ENCODE measurements around the gene RPS24. TPM values are rescaled to one million over a fixed set of nuclear protein-coding genes. Genes with fewer than 3 reads are reported as not detected.

Gene RPS24
- polyA plus RNA-seq, 1 donor (not counting 4 experiments of a cell fraction or from before 2014, with no cell fraction given): 5,180 TPM

- Histone ChIP-seq H3K36me3 (ENCODE audit: control insufficient read depth in 2 of 2, extremely low read depth in 1 of 2, insufficient read depth in 2 of 2, low read length in 2 of 2) (no peaks in the 10 kb centered on the region), H3K27me3 (ENCODE audit: control insufficient read depth, extremely low read depth, insufficient read depth, low read length) (no peaks in the 10 kb centered on the region), H3K9me1 (ENCODE audit: control insufficient read depth, extremely low read depth, insufficient read depth, low read length) (no peaks in the 10 kb centered on the region), H3K27ac (ENCODE audit: control insufficient read depth, insufficient read depth, low read length) (no peak overlapping the region), H4K20me1 (ENCODE audit: control insufficient read depth, extremely low read depth, insufficient read depth, low read length) (no peaks in the 10 kb centered on the region), H3K4me1 (ENCODE audit: control insufficient read depth, extremely low read depth, insufficient read depth, low read length) (peaks cover 12% of the 10 kb centered on the region), H3K9ac (ENCODE audit: control insufficient read depth, extremely low read depth, insufficient read depth, low read length) (no peak overlapping the region), H3K4me3 (ENCODE audit: control insufficient read depth in 2 of 3, extremely low read depth in 1 of 3, insufficient read depth in 2 of 3, low read depth in 1 of 3, low read length in 3 of 3) (no peak overlapping the region), H3K79me2 (ENCODE audit: control insufficient read depth, insufficient read depth, low read length) (no peaks in the 10 kb centered on the region), H2AFZ (ENCODE audit: control insufficient read depth, low read length) (no peak overlapping the region), H3K4me2 (ENCODE audit: control insufficient read depth, extremely low read depth, insufficient read depth, low read depth, low read length) (no peak overlapping the region), H3K9me3 (ENCODE audit: control insufficient read depth, low read depth, low read length) (no peaks in the 10 kb centered on the region)
- dilution Hi-C loops (cut with MboI; ENCODE audit: extremely low pct_ligation_motif_present, low sequenced_read_pairs): no loop called here
- FAIRE-seq (no peak), DNase-seq (ENCODE audit: low read depth, low spot score) (no peak)
- no peak for TF ChIP-seq EZH2 (IDR thresholded peaks at IDR 0.05; ENCODE audit: low read length)
Observed at GRCh38 chr10:78049851-78050250, 16.2 kb downstream of the RPS24 start.

DNA sequence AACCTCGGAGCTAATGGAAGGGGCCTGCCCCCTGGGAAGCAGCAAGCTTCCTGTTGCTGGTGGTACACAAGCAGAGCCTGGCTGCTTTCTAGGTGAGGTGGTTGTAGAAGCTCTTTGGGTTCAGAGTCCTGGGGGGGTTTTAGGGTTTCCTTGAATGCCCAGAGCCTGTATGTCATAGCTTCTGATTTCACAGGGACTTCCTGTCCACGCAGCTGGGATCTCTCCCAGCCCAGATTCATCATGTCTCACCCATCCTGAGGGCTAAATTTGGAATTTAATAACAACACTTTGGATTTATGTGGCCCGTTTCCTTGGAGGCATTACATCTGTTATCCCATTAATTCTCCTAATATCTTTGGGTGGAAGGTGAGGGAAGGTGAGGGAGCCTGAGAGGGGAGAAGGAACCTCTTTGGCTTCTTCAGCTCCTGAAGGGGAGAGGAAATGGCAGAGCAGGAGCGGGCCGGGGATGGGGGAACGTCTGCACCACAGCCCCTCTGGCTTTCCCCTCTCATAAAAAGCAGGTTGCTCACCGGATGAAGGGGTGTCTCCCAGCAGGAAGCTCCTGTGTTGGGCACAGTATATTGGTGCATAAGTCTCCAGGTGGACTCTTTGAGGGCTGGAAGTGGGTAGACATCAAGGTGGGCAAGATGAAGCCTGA lies 19.7 kb downstream of the RPS24 start:
- no peak for DNase-seq (ENCODE audit: low read depth, low spot score)
- no peak overlapping the region for H2AFZ ChIP-seq (ENCODE audit: control insufficient read depth, low read length)
- no peak overlapping the region for H3K27ac ChIP-seq (ENCODE audit: control insufficient read depth, insufficient read depth, low read length)
- no peak for TF ChIP-seq EZH2 (IDR thresholded peaks at IDR 0.05; ENCODE audit: low read length)
- TF ChIP-seq, protein P1, sequence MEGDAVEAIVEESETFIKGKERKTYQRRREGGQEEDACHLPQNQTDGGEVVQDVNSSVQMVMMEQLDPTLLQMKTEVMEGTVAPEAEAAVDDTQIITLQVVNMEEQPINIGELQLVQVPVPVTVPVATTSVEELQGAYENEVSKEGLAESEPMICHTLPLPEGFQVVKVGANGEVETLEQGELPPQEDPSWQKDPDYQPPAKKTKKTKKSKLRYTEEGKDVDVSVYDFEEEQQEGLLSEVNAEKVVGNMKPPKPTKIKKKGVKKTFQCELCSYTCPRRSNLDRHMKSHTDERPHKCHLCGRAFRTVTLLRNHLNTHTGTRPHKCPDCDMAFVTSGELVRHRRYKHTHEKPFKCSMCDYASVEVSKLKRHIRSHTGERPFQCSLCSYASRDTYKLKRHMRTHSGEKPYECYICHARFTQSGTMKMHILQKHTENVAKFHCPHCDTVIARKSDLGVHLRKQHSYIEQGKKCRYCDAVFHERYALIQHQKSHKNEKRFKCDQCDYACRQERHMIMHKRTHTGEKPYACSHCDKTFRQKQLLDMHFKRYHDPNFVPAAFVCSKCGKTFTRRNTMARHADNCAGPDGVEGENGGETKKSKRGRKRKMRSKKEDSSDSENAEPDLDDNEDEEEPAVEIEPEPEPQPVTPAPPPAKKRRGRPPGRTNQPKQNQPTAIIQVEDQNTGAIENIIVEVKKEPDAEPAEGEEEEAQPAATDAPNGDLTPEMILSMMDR (optimal IDR thresholded peaks at IDR 0.05 in 1 of 3, IDR thresholded peaks at IDR 0.05 in 1 of 3, conservative IDR thresholded peaks at IDR 0.05 in 1 of 3; ENCODE audit: extremely low read depth in 1 of 3, insufficient read depth in 2 of 3, low read length in 3 of 3): no peak
- no peak overlapping the region for H3K9ac ChIP-seq (ENCODE audit: control insufficient read depth, extremely low read depth, insufficient read depth, low read length)
- H3K79me2 ChIP-seq (ENCODE audit: control insufficient read depth, insufficient read depth, low read length): no peaks in the 10 kb centered on the region
- FAIRE-seq: no peak
- no peaks in the 10 kb centered on the region for H4K20me1 ChIP-seq (ENCODE audit: control insufficient read depth, extremely low read depth, insufficient read depth, low read length)
- no peaks in the 10 kb centered on the region for H3K36me3 ChIP-seq (ENCODE audit: control insufficient read depth in 2 of 2, extremely low read depth in 1 of 2, insufficient read depth in 2 of 2, low read length in 2 of 2)
- H3K4me3 ChIP-seq (ENCODE audit: control insufficient read depth in 2 of 3, extremely low read depth in 1 of 3, insufficient read depth in 2 of 3, low read depth in 1 of 3, low read length in 3 of 3): no peak overlapping the region
- dilution Hi-C loops (cut with MboI; ENCODE audit: extremely low pct_ligation_motif_present, low sequenced_read_pairs): no loop called here
- no peaks in the 10 kb centered on the region for H3K9me1 ChIP-seq (ENCODE audit: control insufficient read depth, extremely low read depth, insufficient read depth, low read length)
- no peak overlapping the region for H3K4me2 ChIP-seq (ENCODE audit: control insufficient read depth, extremely low read depth, insufficient read depth, low read depth, low read length)
- H3K4me1 ChIP-seq (ENCODE audit: control insufficient read depth, extremely low read depth, insufficient read depth, low read length): peaks cover 3% of the 10 kb centered on the region
- no peaks in the 10 kb centered on the region for H3K27me3 ChIP-seq (ENCODE audit: control insufficient read depth, extremely low read depth, insufficient read depth, low read length)
- no peaks in the 10 kb centered on the region for H3K9me3 ChIP-seq (ENCODE audit: control insufficient read depth, low read depth, low read length)

DNA sequence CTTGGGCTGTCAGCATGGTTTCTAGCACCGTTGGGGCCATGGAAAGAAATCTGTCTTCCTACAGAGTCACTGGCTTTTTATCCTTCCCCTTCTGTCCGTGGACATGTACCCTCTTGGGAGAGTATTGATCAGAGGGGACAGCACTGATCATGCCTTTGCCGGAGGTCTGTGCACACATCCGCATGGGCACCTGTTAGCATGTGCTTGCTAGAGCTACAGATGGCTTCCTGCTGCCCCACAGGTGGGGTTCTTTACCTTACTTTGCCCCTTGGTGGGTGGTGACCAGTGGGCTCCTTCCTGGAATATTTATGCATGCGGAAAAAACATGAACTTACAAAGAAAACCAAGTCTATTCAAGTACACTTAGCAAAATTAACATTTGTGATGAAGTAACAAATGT lies 24.9 kb downstream of the RPS24 start:
- dilution Hi-C loops (cut with MboI; ENCODE audit: extremely low pct_ligation_motif_present, low sequenced_read_pairs): no loop called here
- no peak overlapping the region for H2AFZ ChIP-seq (ENCODE audit: control insufficient read depth, low read length)
- H3K4me2 ChIP-seq (ENCODE audit: control insufficient read depth, extremely low read depth, insufficient read depth, low read depth, low read length): no peak overlapping the region
- FAIRE-seq (no peak), DNase-seq (ENCODE audit: low read depth, low spot score) (no peak)
- H3K4me3 ChIP-seq (ENCODE audit: control insufficient read depth in 2 of 3, extremely low read depth in 1 of 3, insufficient read depth in 2 of 3, low read depth in 1 of 3, low read length in 3 of 3): no peak overlapping the region
- TF ChIP-seq, protein P1 (optimal IDR thresholded peaks at IDR 0.05 in 1 of 3, IDR thresholded peaks at IDR 0.05 in 1 of 3, conservative IDR thresholded peaks at IDR 0.05 in 1 of 3; ENCODE audit: extremely low read depth in 1 of 3, insufficient read depth in 2 of 3, low read length in 3 of 3): no peak
- TF ChIP-seq EZH2 (IDR thresholded peaks at IDR 0.05; ENCODE audit: low read length): no peak
- no peaks in the 10 kb centered on the region for H3K9me3 ChIP-seq (ENCODE audit: control insufficient read depth, low read depth, low read length)
- no peak overlapping the region for H3K27ac ChIP-seq (ENCODE audit: control insufficient read depth, insufficient read depth, low read length)
- no peaks in the 10 kb centered on the region for H3K36me3 ChIP-seq (ENCODE audit: control insufficient read depth in 2 of 2, extremely low read depth in 1 of 2, insufficient read depth in 2 of 2, low read length in 2 of 2)
- no peaks in the 10 kb centered on the region for H3K9me1 ChIP-seq (ENCODE audit: control insufficient read depth, extremely low read depth, insufficient read depth, low read length)
- no peaks in the 10 kb centered on the region for H3K4me1 ChIP-seq (ENCODE audit: control insufficient read depth, extremely low read depth, insufficient read depth, low read length)
- H3K79me2 ChIP-seq (ENCODE audit: control insufficient read depth, insufficient read depth, low read length): no peaks in the 10 kb centered on the region
- no peak overlapping the region for H3K9ac ChIP-seq (ENCODE audit: control insufficient read depth, extremely low read depth, insufficient read depth, low read length)
- no peaks in the 10 kb centered on the region for H3K27me3 ChIP-seq (ENCODE audit: control insufficient read depth, extremely low read depth, insufficient read depth, low read length)
- H4K20me1 ChIP-seq (ENCODE audit: control insufficient read depth, extremely low read depth, insufficient read depth, low read length): no peaks in the 10 kb centered on the region

Measured in keratinocyte (primary cell).